Measurements from ENCODE around the gene AKAP13.

- TF ChIP-seq POLR2A (IDR thresholded peaks at IDR 0.05; ENCODE audit: low read depth, low read length): no peak
- TF ChIP-seq TAF1 (IDR thresholded peaks at IDR 0.05; ENCODE audit: low read depth, low read length): no peak
- no peak for TF ChIP-seq POLR2AphosphoS5 (IDR thresholded peaks at IDR 0.05; ENCODE audit: low read depth, low read length)
- TF ChIP-seq PAX5 (IDR thresholded peaks at IDR 0.05; ENCODE audit: insufficient read depth, low read length, severe bottlenecking): no peak
- no peak for TF ChIP-seq SPI1 (IDR thresholded peaks at IDR 0.05; ENCODE audit: low read depth, low read length)
These were observed 363.1 kb downstream of the AKAP13 start for GRCh38 chr15:85743392-85744055.

Measured in GM12891 (cell line).